Neural crest cell (in vitro differentiated cells): Measurements from ENCODE around the gene DNM1L. TPM values are rescaled to one million over a fixed set of nuclear protein-coding genes. Genes with fewer than 3 reads are reported as not detected.

Experiments used
- DNase-seq: peaks from one replicate; pipeline ENCODE4 v3.0.0; 2021; ENCODE audit warnings: low read depth, mixed read lengths, low spot score
- H3K27ac Mint-ChIP-seq: one replicate; pipeline ENCODE4 v1.8.0; 2021; ENCODE audit warnings: mild to moderate bottlenecking, mixed read lengths; ENCODE audit not compliant: unreplicated experiment
- H3K27me3 Mint-ChIP-seq: 2 replicates; pipeline ENCODE4 v1.8.0; 2021; ENCODE audit warnings: low read depth, mild to moderate bottlenecking, mixed read lengths
- H3K36me3 Mint-ChIP-seq: 2 replicates; pipeline ENCODE4 v1.8.0; 2021; ENCODE audit warnings: low read depth, mild to moderate bottlenecking, mixed read lengths
- H3K4me1 Mint-ChIP-seq: 2 replicates; pipeline ENCODE4 v1.8.0; 2021; ENCODE audit warnings: mixed read lengths
- H3K4me3 Mint-ChIP-seq: one replicate; pipeline ENCODE4 v1.8.0; 2021; ENCODE audit warnings: mild to moderate bottlenecking, mixed read lengths
- H3K9me3 Mint-ChIP-seq: 2 replicates; pipeline ENCODE4 v1.8.0; 2021; ENCODE audit warnings: mixed read lengths
- CTCF ChIP-seq: fragments of 200-600 bp; sonication (generic); conservative IDR thresholded peaks from 2 replicates; pipeline ENCODE4 v1.5.0; 2021; ENCODE audit warnings: antibody characterized with exemption, mild to moderate bottlenecking
- total RNA-seq: library from RNA; stranded (reverse); gene quantifications from 2 replicates; pipeline ENCODE4 v1.2.1, GENCODE V29; 2021

DNM1L gene
- total RNA-seq, 1 donor from 2014 or later, result 92.3 TPM

- no peaks in the 10 kb centered on the region for H3K36me3 Mint-ChIP-seq
- TF ChIP-seq CTCF, result peak; percentile 100
- peak within 1 kb of the TSS; percentile 76 for H3K27ac Mint-ChIP-seq
- H3K4me1 Mint-ChIP-seq, result peaks cover 19% of the 10 kb centered on the region
- peak within 1 kb of the TSS; percentile 89 for H3K4me3 Mint-ChIP-seq
- DNase-seq, result peak; percentile 83
- peaks cover 3% of the 10 kb centered on the region for H3K27me3 Mint-ChIP-seq
- no peaks in the 10 kb centered on the region for H3K9me3 Mint-ChIP-seq
Measured at GRCh38 chr12:32755654-32756475, 76.8 kb downstream of the DNM1L start, which contains the start of gene YARS2. TSS of gene YARS2 (minus strand) at chr12:32755897. CDS start at chr12:32755874, 23 bp downstream.

GRCh38 chr12:32756476-32757066, 77.5 kb downstream of the DNM1L start:
- no peak for TF ChIP-seq CTCF
- peak overlapping the region; percentile 23 for H3K27ac Mint-ChIP-seq
- H3K4me3 Mint-ChIP-seq, result peak overlapping the region; percentile 89
- H3K4me1 Mint-ChIP-seq, result peaks cover 19% of the 10 kb centered on the region
- peak; percentile 13 for DNase-seq
- H3K36me3 Mint-ChIP-seq, result no peaks in the 10 kb centered on the region
- no peaks in the 10 kb centered on the region for H3K9me3 Mint-ChIP-seq
- H3K27me3 Mint-ChIP-seq, result peaks cover 9% of the 10 kb centered on the region

- no peak overlapping the region for H3K27ac Mint-ChIP-seq
- TF ChIP-seq CTCF, result no peak
- H3K27me3 Mint-ChIP-seq, result peaks cover 15% of the 10 kb centered on the region
Measured at GRCh38 chr12:32757157-32757556, 78.1 kb downstream of the DNM1L start.

GRCh38 chr12:32761716-32762115, 82.6 kb downstream of the DNM1L start:
- H3K9me3 Mint-ChIP-seq, result no peaks in the 10 kb centered on the region
- H3K4me3 Mint-ChIP-seq, result no peak overlapping the region
- TF ChIP-seq CTCF, result no peak
- peaks cover 2% of the 10 kb centered on the region for H3K4me1 Mint-ChIP-seq
- peaks cover 19% of the 10 kb centered on the region for H3K27me3 Mint-ChIP-seq
- H3K27ac Mint-ChIP-seq, result no peak overlapping the region
- no peak for DNase-seq
- H3K36me3 Mint-ChIP-seq, result no peaks in the 10 kb centered on the region

More at GRCh38 chr12:32757157-32757556, 78.1 kb downstream of the DNM1L start:
- Mint-ChIP-seq H3K36me3 (no peaks in the 10 kb centered on the region), H3K9me3 (no peaks in the 10 kb centered on the region), H3K4me3 (peak overlapping the region; percentile 89), H3K4me1 (peaks cover 19% of the 10 kb centered on the region)
- no peak for DNase-seq

GRCh38 chr12:32765906-32766305, 86.8 kb downstream of the DNM1L start:
- no peaks in the 10 kb centered on the region for H3K9me3 Mint-ChIP-seq
- no peaks in the 10 kb centered on the region for H3K36me3 Mint-ChIP-seq
- H3K27me3 Mint-ChIP-seq, result peaks cover 34% of the 10 kb centered on the region
- H3K27ac Mint-ChIP-seq, result no peak overlapping the region
- H3K4me3 Mint-ChIP-seq, result no peak overlapping the region
- TF ChIP-seq CTCF, result no peak
- DNase-seq, result no peak
- H3K4me1 Mint-ChIP-seq, result no peaks in the 10 kb centered on the region
